Measurements from ENCODE around the gene SESN1.

Gene SESN1

GRCh38 chr6:108959972-108960582 is 134.6 kb downstream of the SESN1 start:
- no peak for DNase-seq
- no peaks in the 10 kb centered on the region for H3K27me3 ChIP-seq
- no peak overlapping the region for H3K4me3 ChIP-seq
- H3K36me3 ChIP-seq = no peaks in the 10 kb centered on the region
- H3K9me3 ChIP-seq = no peaks in the 10 kb centered on the region
- no peaks in the 10 kb centered on the region for H3K4me1 ChIP-seq
- intact Hi-C loops (cut with DNase I; ENCODE audit: low total_unique reads) = no loop called here
- peak overlapping the region in 1 of 2 donors; percentile 30 for H3K27ac ChIP-seq
- TF ChIP-seq CTCF (IDR thresholded peaks at IDR 0.05) = no peak

GRCh38 chr6:108958900-108959770 is 135.5 kb downstream of the SESN1 start:
- Histone ChIP-seq H3K27ac (no peak overlapping the region), H3K4me1 (no peaks in the 10 kb centered on the region), H3K36me3 (no peaks in the 10 kb centered on the region), H3K27me3 (no peaks in the 10 kb centered on the region), H3K4me3 (no peak overlapping the region), H3K9me3 (no peaks in the 10 kb centered on the region)
- TF ChIP-seq CTCF (IDR thresholded peaks at IDR 0.05) = no peak
- intact Hi-C loops (cut with DNase I; ENCODE audit: low total_unique reads) = no loop called here
- DNase-seq = no peak

- no peaks in the 10 kb centered on the region for H3K9me3 ChIP-seq
- intact Hi-C loops (cut with DNase I; ENCODE audit: low total_unique reads) = no loop called here
- H3K4me1 ChIP-seq = no peaks in the 10 kb centered on the region
- DNase-seq = no peak
- no peak overlapping the region for H3K4me3 ChIP-seq
- H3K27ac ChIP-seq = no peak overlapping the region
- no peaks in the 10 kb centered on the region for H3K27me3 ChIP-seq
- H3K36me3 ChIP-seq = no peaks in the 10 kb centered on the region
- no peak for TF ChIP-seq CTCF (IDR thresholded peaks at IDR 0.05)
Measured at GRCh38 chr6:108957221-108957620, 137.4 kb downstream of the SESN1 start.

- Histone ChIP-seq H3K27me3 (no peaks in the 10 kb centered on the region), H3K4me3 (no peak overlapping the region), H3K27ac (no peak overlapping the region), H3K36me3 (no peaks in the 10 kb centered on the region), H3K9me3 (no peaks in the 10 kb centered on the region), H3K4me1 (no peaks in the 10 kb centered on the region)
- no peak for TF ChIP-seq CTCF (IDR thresholded peaks at IDR 0.05)
- intact Hi-C loops (cut with DNase I; ENCODE audit: low total_unique reads) = no loop called here
- DNase-seq = no peak
Measured at GRCh38 chr6:108955329-108955949, 139.2 kb downstream of the SESN1 start.

GRCh38 chr6:108953681-108954080 is 141.0 kb downstream of the SESN1 start:
- peaks cover 0 to 4% (median 2%) of the 10 kb centered on the region in 4 donors for H3K4me1 ChIP-seq
- H3K36me3 ChIP-seq = no peaks in the 10 kb centered on the region
- no peak overlapping the region for H3K27ac ChIP-seq
- no peaks in the 10 kb centered on the region for H3K27me3 ChIP-seq
- intact Hi-C loops (cut with DNase I; ENCODE audit: low total_unique reads) = no loop called here
- no peaks in the 10 kb centered on the region for H3K9me3 ChIP-seq
- TF ChIP-seq CTCF (IDR thresholded peaks at IDR 0.05) = no peak
- H3K4me3 ChIP-seq = no peak overlapping the region
- DNase-seq = no peak
